Fibroblast of lung (primary cell): ENCODE results near the gene DYNLT4. TPM values are rescaled to one million over a fixed set of nuclear protein-coding genes. Genes with fewer than 3 reads are reported as not detected.

Experiments used
- DNase-seq, 2 donors: peaks; one replicate each; pipeline versions ENCODE4 v3.0.0 to v3.0.0-alpha.2; 2010; ENCODE audit warnings: low read depth in 2 of 2
- H2AFZ ChIP-seq: 2 replicates; pipeline ENCODE4 v1.5.1; 2012; ENCODE audit warnings: low read length, control low read depth, inconsistent platforms
- H3K27ac ChIP-seq: 2 replicates; pipeline ENCODE4 v1.5.1; 2011; ENCODE audit warnings: low read length, control low read depth; ENCODE audit not compliant: insufficient read depth
- H3K27me3 ChIP-seq: 2 replicates; pipeline ENCODE4 v1.5.1; 2011; ENCODE audit warnings: mild to moderate bottlenecking, low read length; ENCODE audit not compliant: control insufficient read depth, insufficient read depth
- H3K36me3 ChIP-seq: 2 replicates; pipeline ENCODE4 v1.5.1; 2011; ENCODE audit warnings: low read length; ENCODE audit not compliant: control insufficient read depth, insufficient read depth
- H3K4me1 ChIP-seq: 2 replicates; pipeline ENCODE4 v1.5.1; 2011; ENCODE audit warnings: low read length; ENCODE audit not compliant: control insufficient read depth, insufficient read depth; ENCODE audit errors: extremely low read depth
- H3K4me2 ChIP-seq: 2 replicates; pipeline ENCODE4 v1.5.1; 2011; ENCODE audit warnings: low read length, control low read depth; ENCODE audit not compliant: insufficient read depth; ENCODE audit errors: extremely low read depth
- H3K4me3 ChIP-seq, 4 experiments: fragments of 200-600 bp in 1 of 4; sonication (generic) in 1 of 4; replicated peaks in 1 of 4; 2 replicates each; pipeline ENCODE4 v1.5.1; 2011 to 2016; ENCODE audit warnings: low read length in 4 of 4, low read depth in 3 of 4, mild to moderate bottlenecking in 3 of 4, control low read depth in 2 of 4, inconsistent platforms in 1 of 4, mixed read lengths in 1 of 4; ENCODE audit not compliant: insufficient read depth in 1 of 4; ENCODE audit errors: control extremely low read depth in 1 of 4
- H3K79me2 ChIP-seq: 2 replicates; pipeline ENCODE4 v1.5.1; 2012; ENCODE audit warnings: mild to moderate bottlenecking, low read length, inconsistent platforms; ENCODE audit not compliant: control insufficient read depth, insufficient read depth
- H3K9ac ChIP-seq: 2 replicates; pipeline ENCODE4 v1.5.1; 2011; ENCODE audit warnings: mild to moderate bottlenecking, low read length, control low read depth; ENCODE audit not compliant: insufficient read depth
- H3K9me3 ChIP-seq: 2 replicates; pipeline ENCODE4 v1.5.1; 2012; ENCODE audit warnings: low read depth, low read length; ENCODE audit not compliant: control insufficient read depth, insufficient read depth
- H4K20me1 ChIP-seq: 2 replicates; pipeline ENCODE4 v1.5.1; 2011; ENCODE audit warnings: low read length; ENCODE audit not compliant: control insufficient read depth, insufficient read depth; ENCODE audit errors: extremely low read depth
- EZH2 ChIP-seq: IDR thresholded peaks from 2 replicates; pipeline ENCODE4 v1.5.1; 2012; ENCODE audit warnings: low read length, control low read depth, mild to moderate bottlenecking; ENCODE audit errors: missing control alignments
- polyA plus RNA-seq, 2 donors: library from polyadenylated mRNA; depleted of rRNA in 1 of 2; stranded (reverse) in 1 of 2; unstranded in 1 of 2; fragments of >200 nt; gene quantifications; 2 replicates each; pipeline ENCODE4 v1.2.1, GENCODE V29; 2011 to 2012; ENCODE audit warnings: missing spikeins in 1 of 2
- total RNA-seq: library from RNA; depleted of rRNA; stranded (reverse); fragments of >200 nt; gene quantifications from 2 replicates; pipeline ENCODE4 v1.2.1, GENCODE V29; 2014
- TF ChIP-seq, protein P1 (sequence below), 2 donors: IDR thresholded peaks in 1 of 2; conservative IDR thresholded peaks in 1 of 2; 1 replicate in 1 of 2; 2 replicates in 1 of 2; pipeline ENCODE4 v1.5.1; 2011 to 2012; ENCODE audit warnings: low read length in 2 of 2, control low read depth in 1 of 2, inconsistent platforms in 1 of 2, low read depth in 1 of 2, mild to moderate bottlenecking in 1 of 2

DYNLT4 gene
- total and polyA plus RNA-seq, 2 donors (not counting 1 experiment from before 2014, with no cell fraction given), result 0.66 TPM; not detected in 1

DNA sequence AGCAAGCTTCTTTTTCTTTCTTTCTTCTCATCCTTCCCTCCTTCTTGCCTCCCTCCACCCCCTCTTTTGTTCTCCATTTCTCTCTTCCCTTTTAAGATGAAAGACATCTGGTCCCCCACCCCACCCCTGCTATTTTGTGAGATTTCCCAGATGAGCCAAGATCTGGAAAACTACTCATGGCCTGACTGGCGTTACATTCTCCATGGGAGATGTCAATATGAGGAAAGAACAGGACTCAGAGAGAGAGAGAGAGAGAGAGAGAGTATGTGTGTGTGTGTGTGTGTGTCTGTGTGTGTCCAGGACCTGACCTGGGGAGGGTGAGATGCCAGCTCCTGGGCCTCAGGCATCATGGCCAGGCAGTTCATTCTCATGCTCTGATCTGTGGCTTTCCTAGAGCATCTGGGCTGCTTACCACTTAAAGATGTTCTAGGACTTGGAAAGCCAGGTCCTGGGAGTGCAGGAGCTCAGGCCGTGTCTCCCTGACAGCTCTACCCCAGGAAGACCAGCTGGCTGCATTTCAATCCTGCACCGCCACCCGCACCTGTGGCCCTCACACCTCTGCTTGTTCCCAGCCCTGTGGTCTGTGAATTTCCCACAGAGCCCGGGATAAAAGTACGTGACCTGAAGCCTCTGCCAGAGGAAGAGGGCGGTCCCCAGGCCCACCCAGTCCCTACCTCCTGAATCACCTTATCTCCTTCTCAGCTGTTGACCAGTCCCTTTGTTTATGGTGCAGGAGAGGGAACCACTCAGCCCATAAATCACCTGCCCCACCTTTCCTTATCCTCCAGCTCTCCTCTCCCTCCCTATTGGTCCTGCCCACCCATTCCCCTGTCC is 16.0 kb downstream of the DYNLT4 start:
- no peak for DNase-seq
- H3K4me1 ChIP-seq, result no peaks in the 10 kb centered on the region
- no peaks in the 10 kb centered on the region for H4K20me1 ChIP-seq

DNA sequence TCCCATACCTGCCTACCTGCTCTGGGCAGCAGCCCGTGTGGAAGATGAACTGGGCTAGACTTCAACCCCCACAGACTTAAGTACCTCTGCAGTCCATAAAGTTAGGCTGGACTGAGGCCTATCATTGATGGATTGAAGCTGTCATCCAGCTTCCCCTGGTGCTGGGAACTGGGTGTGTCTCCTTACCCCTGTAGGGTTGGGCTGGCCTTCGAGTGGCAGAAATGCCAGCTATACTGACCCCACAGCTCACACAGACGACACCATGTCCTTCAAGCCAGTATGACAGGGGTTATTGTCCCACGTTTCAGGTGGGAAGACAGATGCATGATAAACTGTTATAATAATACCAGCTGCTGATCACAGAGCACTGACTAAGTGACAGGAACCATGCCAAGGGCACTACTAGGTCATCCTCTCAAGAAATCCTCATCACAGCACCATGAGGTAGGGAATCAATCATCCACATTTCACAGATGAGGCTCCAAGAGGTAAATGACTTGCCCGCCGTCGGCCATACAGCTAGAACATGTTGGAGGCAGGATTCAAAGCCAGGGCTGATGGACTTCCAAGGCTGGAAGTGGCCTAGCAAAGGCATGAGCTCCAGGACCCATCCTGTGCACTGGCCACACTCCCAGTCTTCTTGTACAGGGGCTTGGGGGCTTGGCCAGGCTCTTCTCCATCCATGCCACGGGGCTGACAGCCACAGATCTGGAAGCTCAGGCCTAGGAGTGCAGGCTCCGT is 18.9 kb downstream of the DYNLT4 start, which contains the start of gene BEST4:
TSS of gene BEST4 (minus strand) at position 51 of the 741 bp plus-strand sequence. CDS start 465 bp downstream, outside the sequence.
- H3K79me2 ChIP-seq, result no peaks in the 10 kb centered on the region
- no peak for TF ChIP-seq EZH2
- TF ChIP-seq, protein P1, sequence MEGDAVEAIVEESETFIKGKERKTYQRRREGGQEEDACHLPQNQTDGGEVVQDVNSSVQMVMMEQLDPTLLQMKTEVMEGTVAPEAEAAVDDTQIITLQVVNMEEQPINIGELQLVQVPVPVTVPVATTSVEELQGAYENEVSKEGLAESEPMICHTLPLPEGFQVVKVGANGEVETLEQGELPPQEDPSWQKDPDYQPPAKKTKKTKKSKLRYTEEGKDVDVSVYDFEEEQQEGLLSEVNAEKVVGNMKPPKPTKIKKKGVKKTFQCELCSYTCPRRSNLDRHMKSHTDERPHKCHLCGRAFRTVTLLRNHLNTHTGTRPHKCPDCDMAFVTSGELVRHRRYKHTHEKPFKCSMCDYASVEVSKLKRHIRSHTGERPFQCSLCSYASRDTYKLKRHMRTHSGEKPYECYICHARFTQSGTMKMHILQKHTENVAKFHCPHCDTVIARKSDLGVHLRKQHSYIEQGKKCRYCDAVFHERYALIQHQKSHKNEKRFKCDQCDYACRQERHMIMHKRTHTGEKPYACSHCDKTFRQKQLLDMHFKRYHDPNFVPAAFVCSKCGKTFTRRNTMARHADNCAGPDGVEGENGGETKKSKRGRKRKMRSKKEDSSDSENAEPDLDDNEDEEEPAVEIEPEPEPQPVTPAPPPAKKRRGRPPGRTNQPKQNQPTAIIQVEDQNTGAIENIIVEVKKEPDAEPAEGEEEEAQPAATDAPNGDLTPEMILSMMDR (conservative IDR thresholded peaks at IDR 0.05 in 1 of 2, IDR thresholded peaks at IDR 0.05 in 1 of 2; ENCODE audit: low read depth in 1 of 2, low read length in 2 of 2), result no peak

More for the DNA sequence above, 16.0 kb downstream of the DYNLT4 start:
- Histone ChIP-seq H3K27ac (no peak overlapping the region), H3K4me2 (no peak overlapping the region), H3K9ac (no peak overlapping the region), H3K79me2 (no peaks in the 10 kb centered on the region), H3K36me3 (no peaks in the 10 kb centered on the region), H3K4me3 (no peak overlapping the region), H2AFZ (no peak overlapping the region), H3K27me3 (no peaks in the 10 kb centered on the region), H3K9me3 (no peaks in the 10 kb centered on the region)
- TF ChIP-seq, protein P1 (conservative IDR thresholded peaks at IDR 0.05 in 1 of 2, IDR thresholded peaks at IDR 0.05 in 1 of 2; ENCODE audit: low read depth in 1 of 2, low read length in 2 of 2), result no peak
- TF ChIP-seq EZH2, result no peak

GRCh38 chr1:44787506-44787905 is 19.6 kb downstream of the DYNLT4 start:
- no peak overlapping the region for H2AFZ ChIP-seq
- H3K4me3 ChIP-seq, result no peak overlapping the region
- no peaks in the 10 kb centered on the region for H3K27me3 ChIP-seq

More for the DNA sequence above, 18.9 kb downstream of the DYNLT4 start, which contains the start of gene BEST4:
- Histone ChIP-seq H3K9ac (no peak within 1 kb of the TSS), H3K9me3 (no peaks in the 10 kb centered on the region), H3K27me3 (no peaks in the 10 kb centered on the region), H2AFZ (no peak within 1 kb of the TSS), H3K4me1 (peaks cover 8% of the 10 kb centered on the region), H3K27ac (no peak within 1 kb of the TSS), H3K36me3 (no peaks in the 10 kb centered on the region), H3K4me3 (no peak within 1 kb of the TSS), H3K4me2 (no peak within 1 kb of the TSS), H4K20me1 (no peaks in the 10 kb centered on the region)
- DNase-seq, result no peak

More at GRCh38 chr1:44787506-44787905, 19.6 kb downstream of the DYNLT4 start:
- no peaks in the 10 kb centered on the region for H3K36me3 ChIP-seq
- H3K27ac ChIP-seq, result no peak overlapping the region
- H4K20me1 ChIP-seq, result no peaks in the 10 kb centered on the region
- H3K4me1 ChIP-seq, result peaks cover 8% of the 10 kb centered on the region
- DNase-seq, result no peak
- TF ChIP-seq EZH2, result no peak
- TF ChIP-seq, protein P1 (conservative IDR thresholded peaks at IDR 0.05 in 1 of 2, IDR thresholded peaks at IDR 0.05 in 1 of 2; ENCODE audit: low read depth in 1 of 2, low read length in 2 of 2), result no peak
- no peak overlapping the region for H3K4me2 ChIP-seq
- H3K9me3 ChIP-seq, result no peaks in the 10 kb centered on the region
- no peak overlapping the region for H3K9ac ChIP-seq
- H3K79me2 ChIP-seq, result no peaks in the 10 kb centered on the region
